IMR-90 (cell line): Measurements from ENCODE around the gene TMEM126B.

Source experiments
- BHLHE40 ChIP-seq: fragments of 150-350 bp; IDR thresholded peaks from 2 replicates; pipeline ENCODE4 v1.6.1; 2016; ENCODE audit warnings: mild to moderate bottlenecking, low read depth, low read length
- FOS ChIP-seq: fragments of 150-350 bp; IDR thresholded peaks from 2 replicates; pipeline ENCODE4 v1.6.1; 2016; ENCODE audit warnings: low read depth, low read length
- MAFK ChIP-seq: IDR thresholded peaks from 2 replicates; pipeline ENCODE4 v1.6.1; 2012; ENCODE audit warnings: low read depth, low read length, improper control_type of control experiment
- MAZ ChIP-seq: IDR thresholded peaks from 2 replicates; pipeline ENCODE4 v1.6.1; 2012; ENCODE audit warnings: low read depth, mild to moderate bottlenecking, low read length, improper control_type of control experiment, moderate library complexity, borderline replicate concordance
- MXI1 ChIP-seq: IDR thresholded peaks from 2 replicates; pipeline ENCODE4 v1.6.1; 2012; ENCODE audit warnings: low read depth, mild to moderate bottlenecking, low read length, moderate library complexity, borderline replicate concordance
- NFE2L2 ChIP-seq: fragments of 150-350 bp; IDR thresholded peaks from 2 replicates; pipeline ENCODE4 v1.6.1; 2016; ENCODE audit warnings: low read depth, mild to moderate bottlenecking, low read length
- POLR2A ChIP-seq: IDR thresholded peaks from 2 replicates; pipeline ENCODE4 v1.6.1; 2012; ENCODE audit warnings: mild to moderate bottlenecking, low read depth, low read length
- RAD21 ChIP-seq: IDR thresholded peaks from 2 replicates; pipeline ENCODE4 v1.6.1; 2012; ENCODE audit warnings: low read length, improper control_type of control experiment
- RCOR1 ChIP-seq: IDR thresholded peaks from 2 replicates; pipeline ENCODE4 v1.6.1; 2012; ENCODE audit warnings: mild to moderate bottlenecking, low read length, improper control_type of control experiment; ENCODE audit not compliant: insufficient replicate concordance
- RFX5 ChIP-seq: IDR thresholded peaks from 2 replicates; pipeline ENCODE4 v1.8.0; 2012; ENCODE audit warnings: low read depth, mild to moderate bottlenecking, low read length, moderate library complexity
- SMC3 ChIP-seq: fragments of 150-350 bp; IDR thresholded peaks from 2 replicates; pipeline ENCODE4 v1.6.1; 2016; ENCODE audit warnings: low read depth, mild to moderate bottlenecking, antibody characterized with exemption, low read length, moderate library complexity
- TF ChIP-seq, protein P1 (sequence below): conservative IDR thresholded peaks from 2 replicates; pipeline ENCODE4 v1.5.1; 2012; ENCODE audit warnings: mild to moderate bottlenecking, low read depth, low read length, improper control_type of control experiment
- TF ChIP-seq, protein P2 (sequence below): fragments of 150-350 bp; IDR thresholded peaks from 2 replicates; pipeline ENCODE4 v1.6.1; 2017; ENCODE audit warnings: mild to moderate bottlenecking, antibody characterized with exemption, low read length, low read depth

DNA sequence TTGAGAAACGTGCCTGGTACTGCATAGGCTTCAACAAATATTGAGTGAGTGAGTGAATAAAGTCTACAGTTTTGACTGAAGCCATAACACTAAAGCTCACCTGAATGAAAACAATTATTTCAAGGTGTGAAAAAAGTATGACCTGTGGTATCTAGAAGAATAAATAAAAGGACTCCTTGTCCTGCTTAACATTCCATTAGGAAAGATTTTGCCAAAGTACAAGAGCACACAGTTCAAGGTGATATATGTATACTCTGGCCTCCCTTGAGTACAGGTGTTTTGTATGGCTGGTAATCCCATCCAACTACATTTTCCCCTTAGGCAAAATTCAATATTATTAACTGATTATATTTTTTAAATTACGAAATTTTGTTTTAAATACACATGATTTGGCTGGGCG, 38.3 kb downstream of the TMEM126B start:
- TF ChIP-seq RAD21, result no peak
- TF ChIP-seq MXI1, result no peak
- no peak for TF ChIP-seq MAZ
- TF ChIP-seq, protein P1, sequence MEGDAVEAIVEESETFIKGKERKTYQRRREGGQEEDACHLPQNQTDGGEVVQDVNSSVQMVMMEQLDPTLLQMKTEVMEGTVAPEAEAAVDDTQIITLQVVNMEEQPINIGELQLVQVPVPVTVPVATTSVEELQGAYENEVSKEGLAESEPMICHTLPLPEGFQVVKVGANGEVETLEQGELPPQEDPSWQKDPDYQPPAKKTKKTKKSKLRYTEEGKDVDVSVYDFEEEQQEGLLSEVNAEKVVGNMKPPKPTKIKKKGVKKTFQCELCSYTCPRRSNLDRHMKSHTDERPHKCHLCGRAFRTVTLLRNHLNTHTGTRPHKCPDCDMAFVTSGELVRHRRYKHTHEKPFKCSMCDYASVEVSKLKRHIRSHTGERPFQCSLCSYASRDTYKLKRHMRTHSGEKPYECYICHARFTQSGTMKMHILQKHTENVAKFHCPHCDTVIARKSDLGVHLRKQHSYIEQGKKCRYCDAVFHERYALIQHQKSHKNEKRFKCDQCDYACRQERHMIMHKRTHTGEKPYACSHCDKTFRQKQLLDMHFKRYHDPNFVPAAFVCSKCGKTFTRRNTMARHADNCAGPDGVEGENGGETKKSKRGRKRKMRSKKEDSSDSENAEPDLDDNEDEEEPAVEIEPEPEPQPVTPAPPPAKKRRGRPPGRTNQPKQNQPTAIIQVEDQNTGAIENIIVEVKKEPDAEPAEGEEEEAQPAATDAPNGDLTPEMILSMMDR, result no peak
- TF ChIP-seq POLR2A, result no peak
- TF ChIP-seq RFX5, result no peak
- TF ChIP-seq SMC3, result no peak
- no peak for TF ChIP-seq MAFK
- TF ChIP-seq, protein P2, sequence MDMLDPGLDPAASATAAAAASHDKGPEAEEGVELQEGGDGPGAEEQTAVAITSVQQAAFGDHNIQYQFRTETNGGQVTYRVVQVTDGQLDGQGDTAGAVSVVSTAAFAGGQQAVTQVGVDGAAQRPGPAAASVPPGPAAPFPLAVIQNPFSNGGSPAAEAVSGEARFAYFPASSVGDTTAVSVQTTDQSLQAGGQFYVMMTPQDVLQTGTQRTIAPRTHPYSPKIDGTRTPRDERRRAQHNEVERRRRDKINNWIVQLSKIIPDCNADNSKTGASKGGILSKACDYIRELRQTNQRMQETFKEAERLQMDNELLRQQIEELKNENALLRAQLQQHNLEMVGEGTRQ, result no peak
- no peak for TF ChIP-seq FOS
- TF ChIP-seq BHLHE40, result no peak
- TF ChIP-seq NFE2L2, result no peak
- TF ChIP-seq RCOR1, result no peak
